Measurements from ENCODE around the gene CD200R1.

DNA sequence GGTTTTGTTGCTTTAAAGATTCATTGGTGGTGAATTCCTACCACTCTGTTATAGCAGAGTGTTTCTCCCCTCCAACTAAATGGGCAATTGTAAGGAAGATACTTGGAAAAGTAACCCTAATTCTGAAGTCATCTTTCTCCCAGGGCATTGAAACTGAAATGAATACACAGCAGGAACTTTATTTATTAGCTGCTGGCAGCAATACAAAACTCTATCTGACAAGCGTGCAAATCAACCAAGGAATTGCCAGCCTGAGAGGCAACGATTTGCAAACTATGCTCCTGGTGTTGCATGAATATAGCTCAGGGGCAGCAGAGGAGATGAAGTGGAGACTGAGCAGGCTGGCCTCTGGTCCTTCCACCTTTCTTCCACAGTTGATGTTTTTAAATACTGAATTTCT, 48.9 kb downstream of the CD200R1 start:
- TF ChIP-seq, protein P1, sequence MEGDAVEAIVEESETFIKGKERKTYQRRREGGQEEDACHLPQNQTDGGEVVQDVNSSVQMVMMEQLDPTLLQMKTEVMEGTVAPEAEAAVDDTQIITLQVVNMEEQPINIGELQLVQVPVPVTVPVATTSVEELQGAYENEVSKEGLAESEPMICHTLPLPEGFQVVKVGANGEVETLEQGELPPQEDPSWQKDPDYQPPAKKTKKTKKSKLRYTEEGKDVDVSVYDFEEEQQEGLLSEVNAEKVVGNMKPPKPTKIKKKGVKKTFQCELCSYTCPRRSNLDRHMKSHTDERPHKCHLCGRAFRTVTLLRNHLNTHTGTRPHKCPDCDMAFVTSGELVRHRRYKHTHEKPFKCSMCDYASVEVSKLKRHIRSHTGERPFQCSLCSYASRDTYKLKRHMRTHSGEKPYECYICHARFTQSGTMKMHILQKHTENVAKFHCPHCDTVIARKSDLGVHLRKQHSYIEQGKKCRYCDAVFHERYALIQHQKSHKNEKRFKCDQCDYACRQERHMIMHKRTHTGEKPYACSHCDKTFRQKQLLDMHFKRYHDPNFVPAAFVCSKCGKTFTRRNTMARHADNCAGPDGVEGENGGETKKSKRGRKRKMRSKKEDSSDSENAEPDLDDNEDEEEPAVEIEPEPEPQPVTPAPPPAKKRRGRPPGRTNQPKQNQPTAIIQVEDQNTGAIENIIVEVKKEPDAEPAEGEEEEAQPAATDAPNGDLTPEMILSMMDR (IDR thresholded peaks at IDR 0.05; ENCODE audit: low read length) = no peak
- TF ChIP-seq EZH2 (IDR thresholded peaks at IDR 0.05; ENCODE audit: borderline replicate concordance, low read length) = no peak
